SKM-1 (cell line): Measurements from ENCODE around the gene PRRX1.
A peak's percentile ranks its signal among the peaks of the same experiment; 100 is the strongest.

Source experiments
- DNase-seq: peaks from one replicate; lab custom pipeline; 2025; ENCODE audit not compliant: unreplicated experiment; lab: John Stamatoyannopoulos, UW

PRRX1 gene

DNA sequence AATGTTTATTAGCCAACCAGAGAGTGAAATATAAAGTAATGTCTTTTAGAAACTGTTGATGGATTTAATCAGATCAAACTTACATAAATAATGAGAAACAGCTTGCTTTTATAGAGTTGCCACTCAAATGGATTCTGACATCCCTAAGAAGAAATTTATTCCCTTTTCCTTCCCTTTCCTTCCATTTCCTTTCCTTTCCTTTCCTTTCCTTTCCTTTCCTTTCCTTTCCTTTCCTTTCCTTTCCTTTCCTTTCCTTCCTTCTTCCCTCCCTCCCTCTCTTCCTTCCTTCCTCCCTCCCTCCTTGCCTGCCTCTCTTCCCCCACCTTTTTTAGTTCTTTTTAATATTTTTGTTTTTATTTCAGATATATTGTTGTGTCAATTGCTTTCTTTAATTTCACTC lies 27.3 kb downstream of the PRRX1 start:
- DNase-seq, result no peak

DNA sequence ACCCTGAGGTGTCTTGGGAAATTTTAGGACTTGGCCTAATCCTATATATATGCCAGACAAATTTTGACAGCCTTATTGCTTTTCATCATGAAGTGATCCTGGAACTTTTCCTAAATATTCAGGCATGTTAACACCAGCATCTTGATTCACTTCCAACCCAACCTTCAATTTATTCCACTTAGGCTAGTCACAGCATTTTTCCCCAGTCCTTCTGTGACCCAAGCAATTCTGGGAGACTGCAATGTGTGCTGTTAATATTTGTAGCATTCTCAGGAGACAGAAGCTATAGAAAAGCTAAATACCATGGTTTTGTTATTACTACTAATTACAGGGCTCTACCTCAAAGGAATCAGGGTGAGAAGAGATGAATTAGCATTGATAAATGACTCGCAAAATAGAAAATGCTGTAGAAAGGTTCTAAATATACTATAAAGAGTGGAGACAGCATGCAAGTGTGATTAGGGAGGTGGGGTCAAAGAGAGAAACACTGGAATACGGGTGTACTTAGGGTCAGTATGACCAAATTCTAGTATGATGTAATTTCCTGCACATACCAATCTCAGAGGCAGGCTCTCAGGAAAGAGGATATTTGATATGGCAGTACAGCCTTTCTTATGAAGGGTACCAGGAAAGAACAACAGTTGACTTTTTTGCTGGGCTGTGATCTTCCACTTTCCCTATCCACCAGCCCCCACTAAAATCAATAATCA lies 29.1 kb downstream of the PRRX1 start:
- DNase-seq, result peak; percentile 17

DNA sequence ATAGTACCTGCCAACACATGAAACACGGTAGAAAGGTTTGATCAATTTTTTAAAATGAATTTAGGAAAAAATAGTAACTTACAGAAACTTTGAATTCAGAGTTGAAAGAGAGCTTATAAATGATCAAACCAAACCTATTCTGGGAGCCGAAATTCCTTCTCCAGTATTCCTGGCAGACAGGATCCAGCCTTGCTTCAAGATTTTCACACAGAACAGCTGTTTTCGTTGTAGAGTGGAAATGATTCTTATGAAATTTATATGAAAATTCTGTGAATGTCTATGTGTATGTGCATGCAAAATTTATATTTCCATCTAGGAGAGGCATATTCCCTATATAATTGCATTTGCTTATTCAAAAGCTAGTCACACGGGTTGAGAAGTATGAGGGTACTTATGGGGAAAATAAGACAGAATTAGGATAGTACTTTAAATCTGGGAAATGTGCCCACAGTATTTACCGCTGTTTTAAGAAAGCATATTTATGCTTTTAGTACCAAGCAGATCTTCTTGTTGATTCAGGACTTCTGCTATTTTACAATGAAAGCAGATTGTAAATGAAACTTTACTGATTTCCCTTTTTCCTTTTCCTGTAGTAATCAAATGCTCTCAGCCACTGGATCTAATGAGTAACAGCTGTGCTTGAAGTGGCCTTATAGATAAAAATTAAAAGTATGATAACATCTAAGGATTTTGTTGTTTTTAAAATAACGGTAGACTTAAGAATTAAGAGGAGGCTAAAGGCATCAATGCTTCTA lies 30.4 kb downstream of the PRRX1 start:
- no peak for DNase-seq

GRCh38 chr1:170695955-170696590 lies 32.1 kb downstream of the PRRX1 start:
- no peak for DNase-seq

DNA sequence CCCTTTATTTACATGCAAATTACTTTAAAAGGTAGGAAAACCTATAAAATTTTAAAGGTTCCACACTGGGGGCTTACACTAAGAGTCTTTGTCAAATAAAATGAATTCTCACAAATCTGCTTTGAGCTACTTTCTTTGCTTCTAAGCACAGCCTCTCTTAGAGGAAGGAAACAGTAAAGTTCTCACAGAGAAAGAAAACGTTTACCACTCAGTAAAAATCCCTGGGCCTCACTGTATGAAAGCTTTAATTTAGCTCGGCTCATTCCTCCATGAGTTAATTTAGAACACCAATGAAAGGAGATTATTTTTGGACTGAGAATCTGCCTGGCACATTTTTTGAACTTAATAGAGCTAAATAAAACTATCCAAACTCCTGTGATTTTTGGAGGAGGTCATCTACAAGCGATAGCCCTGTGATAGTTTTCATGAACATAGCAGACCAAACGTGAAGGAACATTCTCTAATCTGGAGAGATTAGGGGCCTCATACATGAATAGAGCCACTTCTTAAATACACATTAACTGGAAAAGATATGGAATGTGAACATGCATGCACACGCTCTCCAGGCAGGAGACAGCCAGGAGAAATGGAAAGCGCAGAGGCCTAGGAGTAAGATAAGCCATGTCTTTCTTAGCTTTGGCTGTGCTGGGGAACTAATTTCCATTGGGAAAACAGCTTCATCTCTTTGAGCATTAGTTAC lies 32.8 kb downstream of the PRRX1 start:
- no peak for DNase-seq

- DNase-seq, result no peak
These were observed 33.4 kb downstream of the PRRX1 start for GRCh38 chr1:170697316-170697715.

DNA sequence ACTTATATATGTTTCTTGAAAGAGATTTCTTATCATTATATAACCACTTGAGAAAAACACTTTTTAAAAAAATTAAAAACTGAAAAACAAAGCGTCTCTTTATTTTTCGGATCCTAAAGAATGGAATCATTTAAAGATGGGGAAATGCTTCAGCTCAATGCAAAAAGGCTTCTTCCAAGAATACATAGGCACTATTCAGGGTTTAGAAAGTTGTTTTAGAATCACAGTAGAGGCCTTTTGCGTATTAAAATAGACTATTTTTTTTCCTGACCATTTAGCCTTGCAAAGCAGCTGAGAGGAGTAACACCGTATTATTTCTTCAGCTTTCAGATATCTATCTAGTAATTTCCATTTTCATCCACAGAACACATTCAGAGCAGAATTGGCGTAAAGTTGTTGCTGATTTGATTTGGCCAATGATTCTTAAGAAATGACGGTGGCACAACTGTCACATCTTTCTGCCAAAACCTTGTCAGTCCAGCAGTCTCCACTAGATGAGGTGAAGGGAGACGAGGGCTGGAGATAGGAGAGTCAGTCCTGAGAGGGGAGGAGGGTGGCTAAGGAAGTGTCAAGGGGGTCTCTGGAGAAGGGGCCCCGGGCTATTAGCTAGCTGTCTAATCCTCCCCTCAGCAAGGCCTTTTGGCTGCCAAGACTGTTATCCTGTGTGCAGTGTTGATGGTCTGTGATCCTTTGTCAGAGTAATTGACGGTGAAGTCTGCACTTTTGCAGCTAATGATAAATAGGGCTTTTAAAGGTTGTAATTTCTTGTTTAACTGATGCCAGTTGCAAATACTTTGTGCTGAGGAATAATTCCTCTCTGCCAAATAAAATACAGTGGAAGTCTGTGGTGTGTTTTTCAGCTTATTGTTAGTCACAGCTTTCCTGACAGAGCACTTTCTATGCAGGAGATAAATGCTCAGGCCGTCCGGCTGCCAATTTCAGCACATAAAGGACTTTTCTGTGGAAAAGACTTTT lies 34.7 kb downstream of the PRRX1 start:
- DNase-seq, result no peak

GRCh38 chr1:170699696-170700095 lies 35.8 kb downstream of the PRRX1 start:
- no peak for DNase-seq

DNA sequence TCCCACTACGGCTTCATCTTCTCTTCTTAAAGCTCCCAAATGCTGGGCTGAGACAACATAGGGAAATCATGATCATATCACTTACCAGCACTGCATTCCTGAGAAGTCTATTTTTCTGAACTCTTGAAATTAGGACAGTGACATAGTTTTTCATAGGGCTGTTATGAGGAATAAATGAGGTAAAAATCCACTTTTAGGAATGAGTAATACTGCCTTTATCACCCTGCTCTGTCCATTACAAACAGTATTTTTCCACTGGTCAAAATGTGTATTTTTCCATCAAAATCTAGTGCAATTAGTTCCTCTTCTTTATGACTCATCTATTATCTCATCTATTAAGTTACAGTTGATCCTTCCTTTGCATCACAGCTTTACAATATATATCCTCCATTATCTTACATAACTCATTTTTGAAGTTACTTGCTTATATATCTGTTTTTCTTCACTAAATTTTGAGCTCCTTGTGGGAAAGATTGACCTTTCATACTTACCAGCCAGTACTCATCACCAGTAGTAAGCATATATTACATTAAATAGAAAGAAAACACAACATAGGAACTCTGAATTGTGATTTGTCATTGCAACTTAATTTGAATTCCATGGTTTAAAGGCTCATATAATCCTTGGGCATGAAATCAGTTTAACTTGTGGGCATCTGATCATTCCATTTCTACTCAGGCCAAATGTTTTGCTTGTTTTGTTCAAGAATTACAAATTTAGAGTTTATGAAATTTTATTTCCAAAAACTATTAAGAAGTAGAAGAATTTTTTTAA lies 37.1 kb downstream of the PRRX1 start:
- no peak for DNase-seq

DNA sequence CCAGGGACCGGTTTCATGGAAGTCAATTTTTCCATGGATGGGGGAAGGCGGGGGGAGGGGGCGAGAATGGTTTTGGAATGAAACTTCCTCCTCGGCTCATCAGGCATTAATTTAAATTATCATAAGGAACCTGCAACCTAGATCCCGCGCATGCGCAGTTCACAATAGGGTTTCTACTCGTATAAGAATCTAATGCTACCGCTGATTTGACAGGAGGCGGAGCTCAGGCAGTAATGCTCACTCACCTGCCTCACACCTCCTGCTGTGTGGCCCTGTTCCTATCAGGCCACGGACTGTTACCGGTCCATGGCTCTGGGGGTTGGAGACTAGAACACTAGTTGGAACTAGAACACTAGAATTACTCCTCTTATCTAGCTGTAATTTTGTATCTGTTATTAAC lies 38.0 kb downstream of the PRRX1 start:
- no peak for DNase-seq

- DNase-seq, result no peak
These were observed 39.7 kb downstream of the PRRX1 start for GRCh38 chr1:170703591-170703990.

DNA sequence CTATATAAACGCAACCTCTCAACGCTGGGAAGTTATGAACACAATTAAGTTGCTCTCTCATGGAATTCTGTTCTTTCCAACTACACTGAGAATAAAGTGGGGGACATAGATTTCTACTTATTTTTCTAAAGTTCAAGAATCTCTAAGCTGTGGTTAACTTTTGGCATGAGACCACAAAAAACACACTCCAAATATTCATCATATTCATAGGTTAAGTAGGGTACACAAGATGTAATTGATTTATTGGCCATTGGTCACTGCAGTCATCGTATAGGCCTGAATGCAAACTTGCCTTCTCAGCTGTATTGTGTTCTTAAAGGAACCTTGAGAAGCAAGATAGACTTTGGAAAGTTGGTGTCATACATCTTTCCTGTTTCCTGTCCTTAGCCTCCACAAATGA lies 40.3 kb downstream of the PRRX1 start:
- DNase-seq, result no peak

DNA sequence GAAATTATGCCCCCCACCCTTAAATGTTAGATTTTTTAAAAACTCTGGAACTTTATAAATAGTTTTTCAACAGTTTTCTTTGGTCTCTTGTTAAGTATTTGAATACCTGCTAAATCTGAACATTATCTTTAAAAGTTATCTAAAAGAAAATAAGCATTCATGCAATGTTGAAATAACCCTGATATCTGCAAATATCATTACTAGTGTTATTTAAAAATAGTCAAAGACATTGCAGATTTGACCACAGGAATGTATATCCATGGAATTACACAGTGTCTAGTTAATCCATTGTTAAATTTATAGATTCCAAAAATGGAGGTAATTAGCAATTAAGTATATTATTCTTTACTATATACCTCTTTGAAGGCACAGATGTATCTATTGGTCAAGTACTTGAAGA lies 42.0 kb downstream of the PRRX1 start:
- DNase-seq, result no peak

DNA sequence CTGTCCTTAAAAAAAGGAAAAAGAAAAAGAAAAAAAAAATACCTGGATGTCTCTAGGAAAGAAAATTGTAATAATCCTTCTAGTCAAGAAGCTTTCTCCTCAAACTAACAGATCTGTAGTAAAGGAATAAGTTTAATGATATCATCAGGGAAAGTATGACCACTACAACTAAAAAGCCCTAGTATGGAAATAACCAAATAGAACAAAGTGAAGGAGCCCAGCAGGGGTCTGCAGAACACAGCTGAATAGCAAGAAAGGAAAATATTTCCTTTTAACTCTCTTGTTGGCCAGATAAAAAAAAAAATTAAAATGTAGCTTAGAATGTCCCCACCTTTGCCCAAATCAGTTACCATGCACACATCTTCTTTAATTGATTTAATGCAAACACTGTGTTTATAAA lies 43.2 kb downstream of the PRRX1 start:
- no peak for DNase-seq

- DNase-seq, result no peak
These were observed 44.2 kb downstream of the PRRX1 start for GRCh38 chr1:170707959-170708655.

- DNase-seq, result no peak
These were observed 47.8 kb downstream of the PRRX1 start for GRCh38 chr1:170711682-170712081.

- no peak for DNase-seq
These were observed 50.2 kb downstream of the PRRX1 start for GRCh38 chr1:170714163-170714562.

DNA sequence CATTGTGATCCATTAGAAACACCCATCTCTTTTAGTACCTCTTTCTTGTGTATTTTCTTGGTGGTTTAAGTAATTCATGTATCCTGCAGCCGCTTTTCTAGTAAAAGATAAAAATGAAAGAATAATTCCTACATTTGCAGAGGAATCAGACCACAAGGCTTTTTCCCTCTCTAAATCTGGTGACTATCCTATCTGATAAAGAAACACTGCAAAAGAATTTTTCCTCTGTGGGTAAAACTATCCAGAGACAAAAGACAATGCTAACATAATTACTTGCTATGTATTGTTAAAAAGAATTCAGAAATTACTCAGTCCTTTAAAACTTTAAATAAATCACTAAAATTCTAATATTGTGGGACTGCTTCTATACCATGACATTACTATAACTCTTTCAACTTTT lies 51.0 kb downstream of the PRRX1 start:
- DNase-seq, result no peak

DNA sequence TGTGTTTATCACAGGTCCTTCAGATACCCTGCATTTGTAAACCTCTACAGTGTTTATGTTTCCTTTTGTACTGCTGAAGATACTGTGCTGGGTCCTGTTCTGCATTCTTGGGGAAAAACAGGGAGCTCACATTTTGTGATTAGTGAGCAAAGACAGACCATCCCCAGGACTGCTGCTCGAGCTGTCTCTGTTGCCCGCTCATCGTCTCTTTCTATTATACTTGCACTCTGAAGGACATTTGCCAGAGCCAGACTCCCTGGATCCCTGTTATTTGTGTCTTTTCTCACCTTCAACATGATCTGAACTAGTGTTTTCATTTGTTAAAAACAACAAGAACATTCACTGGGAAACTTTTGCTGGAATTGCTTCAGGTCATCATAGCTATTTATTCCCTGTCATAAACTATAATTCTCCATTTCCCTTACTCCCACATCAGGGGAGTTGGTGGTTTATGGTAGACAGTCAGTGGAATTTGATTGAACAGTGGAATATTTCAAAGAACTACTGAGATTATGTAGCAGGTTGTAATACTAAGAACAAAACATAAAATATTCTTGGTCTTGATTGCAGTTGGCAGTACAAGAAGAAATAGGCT lies 53.0 kb downstream of the PRRX1 start:
- DNase-seq, result no peak
